ENCODE measurements around the gene SRMS.

DNA sequence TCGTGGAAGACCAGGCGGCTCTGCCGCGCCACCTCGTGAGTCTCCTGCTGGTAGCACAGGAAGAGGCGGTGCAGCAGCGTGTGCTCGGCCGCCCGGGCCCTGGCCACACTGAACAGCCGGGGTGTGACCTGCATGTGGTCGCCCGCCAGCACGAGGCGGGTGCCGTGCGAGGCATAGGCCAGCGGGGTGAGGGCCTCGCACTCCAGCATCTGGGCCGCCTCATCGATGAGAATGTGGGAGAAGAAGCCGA, 19.5 kb upstream of the SRMS start:
- TF ChIP-seq, protein P1, sequence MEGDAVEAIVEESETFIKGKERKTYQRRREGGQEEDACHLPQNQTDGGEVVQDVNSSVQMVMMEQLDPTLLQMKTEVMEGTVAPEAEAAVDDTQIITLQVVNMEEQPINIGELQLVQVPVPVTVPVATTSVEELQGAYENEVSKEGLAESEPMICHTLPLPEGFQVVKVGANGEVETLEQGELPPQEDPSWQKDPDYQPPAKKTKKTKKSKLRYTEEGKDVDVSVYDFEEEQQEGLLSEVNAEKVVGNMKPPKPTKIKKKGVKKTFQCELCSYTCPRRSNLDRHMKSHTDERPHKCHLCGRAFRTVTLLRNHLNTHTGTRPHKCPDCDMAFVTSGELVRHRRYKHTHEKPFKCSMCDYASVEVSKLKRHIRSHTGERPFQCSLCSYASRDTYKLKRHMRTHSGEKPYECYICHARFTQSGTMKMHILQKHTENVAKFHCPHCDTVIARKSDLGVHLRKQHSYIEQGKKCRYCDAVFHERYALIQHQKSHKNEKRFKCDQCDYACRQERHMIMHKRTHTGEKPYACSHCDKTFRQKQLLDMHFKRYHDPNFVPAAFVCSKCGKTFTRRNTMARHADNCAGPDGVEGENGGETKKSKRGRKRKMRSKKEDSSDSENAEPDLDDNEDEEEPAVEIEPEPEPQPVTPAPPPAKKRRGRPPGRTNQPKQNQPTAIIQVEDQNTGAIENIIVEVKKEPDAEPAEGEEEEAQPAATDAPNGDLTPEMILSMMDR (conservative IDR thresholded peaks at IDR 0.05; ENCODE audit: low read length): no peak
- TF ChIP-seq EZH2phosphoT487 (IDR thresholded peaks at IDR 0.05; ENCODE audit: borderline replicate concordance): no peak

All from Loucy (cell line).